TTC549 (cell line): ENCODE data around the gene LRP11.
"Not testable (repeated sequence)": the region's sequence is repeated elsewhere in the genome, so short reads cannot be mapped to it uniquely, and the experiment has no call there.

Source experiments
- FAIRE-seq: peaks from 2 replicates; lab custom pipeline; 2012; peaks lifted over from hg19 to GRCh38; lab: Jason Lieb, UNC

LRP11 gene

DNA sequence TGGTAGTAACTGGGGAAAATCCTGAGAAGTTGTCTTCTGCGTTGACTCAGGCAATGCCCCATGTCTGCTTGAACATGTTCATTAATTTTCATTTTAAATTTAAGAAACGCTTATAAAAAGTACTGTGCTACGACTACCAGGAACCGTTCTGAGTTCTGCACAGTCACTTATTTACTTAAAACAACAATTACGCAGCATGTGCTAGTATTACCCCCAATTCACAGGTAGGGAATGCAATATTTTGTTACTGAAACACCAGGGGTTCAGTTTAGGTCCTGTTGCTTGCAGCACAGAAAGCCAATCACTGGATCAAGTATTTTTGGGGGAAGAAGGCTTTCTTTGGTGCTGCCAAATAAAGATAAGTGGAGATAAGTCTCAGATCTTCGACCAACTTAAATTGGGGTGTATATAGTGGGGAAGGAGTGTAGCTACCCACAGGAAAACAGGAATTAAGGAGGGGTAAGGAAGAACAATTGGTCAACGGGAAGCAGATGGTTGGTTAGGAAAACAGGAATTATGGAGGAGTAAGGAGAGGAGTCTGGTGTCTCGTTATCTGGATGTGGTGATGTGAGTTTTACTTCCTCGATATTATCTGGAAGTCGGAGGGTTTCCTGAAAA, 5.2 kb upstream of the LRP11 start:
- no peak for FAIRE-seq

DNA sequence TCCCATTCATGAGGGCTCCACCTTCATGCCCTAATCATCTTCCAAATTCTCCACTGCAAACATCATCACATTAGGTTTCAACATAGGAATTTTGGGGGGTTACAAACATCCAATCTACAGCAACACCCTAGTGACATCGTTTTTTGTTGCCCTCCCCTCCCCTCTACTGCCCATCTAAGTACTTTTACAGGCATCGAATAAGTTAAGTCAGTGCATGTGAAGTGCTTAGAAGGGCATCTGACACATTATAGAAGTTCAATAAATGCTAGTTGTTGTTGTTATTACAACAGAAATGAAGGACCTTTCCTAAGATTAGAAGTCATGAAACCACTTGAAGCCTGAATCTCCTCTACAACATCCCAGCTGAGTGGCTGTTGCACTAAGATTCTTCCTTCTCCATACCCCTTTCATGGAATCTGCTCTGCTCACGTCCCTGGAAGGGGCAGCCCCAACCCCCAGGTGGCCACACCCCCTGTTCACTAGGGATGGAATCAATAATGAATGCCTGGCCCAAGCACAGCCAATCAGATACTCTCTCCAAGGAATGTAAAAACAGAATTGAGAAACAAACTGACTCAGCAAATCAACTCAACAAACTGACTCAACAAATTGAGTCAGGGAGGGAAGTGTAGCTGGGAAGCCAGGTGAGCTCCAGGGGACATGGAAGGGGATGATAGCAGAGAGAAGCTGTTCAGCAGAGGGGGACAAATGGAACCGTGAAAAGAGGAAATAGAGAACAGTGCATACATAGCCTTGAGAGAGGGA, 3.9 kb upstream of the LRP11 start:
- FAIRE-seq: no peak

DNA sequence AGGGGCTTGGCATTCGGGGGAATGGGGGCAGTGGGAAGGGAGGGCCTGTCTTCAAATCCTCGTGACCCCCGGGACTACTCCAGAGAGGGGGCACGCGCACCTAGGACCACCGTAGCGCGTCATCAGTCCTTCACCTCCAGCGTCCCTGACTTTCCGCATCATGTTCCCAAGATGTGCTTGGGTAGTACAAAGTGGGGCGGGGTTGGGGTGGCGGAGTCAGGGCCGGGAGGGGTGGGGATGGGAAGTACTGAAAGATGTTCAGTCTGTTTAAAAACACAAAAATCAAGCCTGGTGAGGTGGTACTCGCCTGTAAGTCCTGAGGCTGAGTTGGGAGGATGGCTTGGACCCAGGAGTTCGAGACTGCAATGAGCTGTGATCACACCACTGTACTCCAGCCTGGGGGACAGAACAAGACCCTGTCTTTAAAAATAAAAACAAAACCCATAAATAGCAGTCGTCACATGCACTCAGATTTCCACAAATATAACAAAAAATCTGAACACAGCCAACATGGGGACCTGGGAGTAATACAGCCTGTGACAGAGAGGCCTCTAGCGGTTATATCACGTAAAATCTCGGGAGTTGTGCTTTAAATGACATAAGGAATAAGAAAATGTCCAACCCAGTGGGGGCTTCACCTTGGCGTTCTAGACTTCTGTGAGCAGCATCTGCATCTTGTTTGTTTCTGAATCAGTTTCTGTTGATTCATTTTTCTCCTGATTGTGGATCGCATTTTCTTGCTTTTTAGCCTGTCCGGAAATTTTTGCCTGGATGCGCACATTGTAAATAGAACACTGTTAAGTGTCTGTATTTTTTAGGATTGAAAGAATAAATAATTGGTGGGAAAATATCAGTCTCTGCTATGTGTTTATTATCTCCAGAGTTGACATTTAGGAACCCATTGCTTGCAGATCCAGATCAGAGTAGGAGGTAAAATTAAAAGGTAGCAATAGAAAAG, 698 bp upstream of the LRP11 start:
- FAIRE-seq: no peak

DNA sequence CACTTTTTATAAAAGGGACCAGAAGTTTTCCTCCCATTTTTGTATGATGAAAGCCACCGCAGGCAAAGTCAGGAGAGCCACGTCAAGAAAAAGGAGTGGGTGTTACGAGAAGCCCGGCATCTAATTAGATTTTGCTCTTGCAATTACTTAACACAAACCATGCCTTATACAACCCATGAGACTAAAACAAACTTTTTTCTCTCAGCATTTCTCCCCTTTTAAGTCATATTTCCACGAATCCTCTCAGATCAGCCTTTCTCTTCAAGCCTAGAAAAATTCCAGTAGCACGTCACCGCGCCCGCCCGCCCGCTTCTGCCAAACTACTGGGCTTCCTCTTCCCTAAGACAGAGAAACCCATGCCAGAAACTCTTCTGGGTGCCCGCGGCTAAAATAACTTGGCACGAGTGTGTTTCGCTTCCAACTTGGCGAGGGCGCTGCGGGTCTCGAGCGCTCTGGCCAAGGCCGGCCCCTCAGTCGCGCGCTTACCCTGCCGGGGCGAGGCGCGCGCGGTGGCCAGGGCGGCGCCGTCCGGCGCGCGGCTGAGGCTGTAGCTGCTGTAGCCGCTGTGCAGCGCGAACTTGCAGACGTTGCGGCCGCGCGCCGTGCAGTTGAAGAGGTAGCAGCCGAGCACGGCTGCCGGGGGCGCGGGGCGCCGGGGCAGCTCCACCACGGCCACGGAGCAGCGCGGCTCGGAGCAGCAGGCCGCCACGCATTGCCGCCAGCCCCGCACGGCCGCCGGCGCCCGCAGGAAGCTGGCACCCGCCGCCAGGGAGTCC, 1.0 kb downstream of the LRP11 start:
- no peak for FAIRE-seq

DNA sequence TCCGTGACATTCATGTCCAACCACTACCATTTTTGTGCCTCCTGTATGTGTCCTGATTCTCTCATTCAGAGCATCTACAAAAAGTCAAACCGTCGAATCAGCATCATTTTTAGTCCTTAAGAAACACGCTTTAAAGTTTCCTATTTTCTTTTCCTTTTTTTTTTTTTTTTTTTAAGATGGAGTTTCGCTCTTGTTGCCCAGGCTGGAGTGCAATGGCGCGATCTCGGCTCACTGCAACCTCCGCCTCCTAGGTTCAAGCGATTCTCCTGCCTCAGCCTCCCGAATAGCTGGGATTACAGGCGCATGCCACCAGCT, 1.8 kb downstream of the LRP11 start:
- FAIRE-seq: not testable (repeated sequence)

DNA sequence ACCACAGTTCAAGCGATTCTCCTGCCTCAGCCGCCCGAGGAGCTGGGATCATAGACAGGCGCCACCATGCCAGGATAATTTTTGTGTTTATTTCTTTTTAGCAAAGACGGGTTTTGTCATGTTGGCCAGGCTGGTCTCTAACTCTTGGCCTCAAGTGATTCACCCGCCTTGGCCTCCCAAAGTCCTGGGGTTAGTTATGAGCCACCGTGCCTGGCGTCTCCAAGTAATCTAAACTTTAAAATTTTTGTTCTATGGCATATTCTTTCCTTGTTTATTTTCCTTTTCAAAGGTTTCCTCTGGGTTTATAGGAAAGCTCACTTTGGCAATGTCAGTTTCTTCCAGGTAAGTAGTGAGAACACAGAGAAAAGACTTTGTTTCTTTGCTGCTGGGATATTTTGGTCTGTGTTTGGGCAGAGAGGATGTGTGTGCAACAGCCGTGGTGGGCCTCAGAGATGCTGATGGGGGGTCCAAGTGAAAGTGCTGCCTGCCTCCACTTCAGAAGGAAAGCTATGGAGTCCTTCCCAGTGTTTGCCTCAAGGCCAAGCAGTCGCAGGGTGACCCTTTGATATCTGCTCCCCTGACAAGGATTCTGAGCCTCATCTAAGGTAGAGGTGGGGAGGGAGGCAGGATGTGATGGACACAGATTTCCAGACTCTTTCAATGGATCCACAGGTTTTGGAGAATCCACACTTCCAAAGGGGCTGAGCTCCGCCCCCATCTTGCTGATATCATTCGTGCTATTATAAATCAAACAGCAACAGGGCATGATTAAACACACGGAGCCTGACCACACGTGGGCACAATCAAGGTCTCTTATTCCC, 2.3 kb downstream of the LRP11 start:
- no peak for FAIRE-seq

DNA sequence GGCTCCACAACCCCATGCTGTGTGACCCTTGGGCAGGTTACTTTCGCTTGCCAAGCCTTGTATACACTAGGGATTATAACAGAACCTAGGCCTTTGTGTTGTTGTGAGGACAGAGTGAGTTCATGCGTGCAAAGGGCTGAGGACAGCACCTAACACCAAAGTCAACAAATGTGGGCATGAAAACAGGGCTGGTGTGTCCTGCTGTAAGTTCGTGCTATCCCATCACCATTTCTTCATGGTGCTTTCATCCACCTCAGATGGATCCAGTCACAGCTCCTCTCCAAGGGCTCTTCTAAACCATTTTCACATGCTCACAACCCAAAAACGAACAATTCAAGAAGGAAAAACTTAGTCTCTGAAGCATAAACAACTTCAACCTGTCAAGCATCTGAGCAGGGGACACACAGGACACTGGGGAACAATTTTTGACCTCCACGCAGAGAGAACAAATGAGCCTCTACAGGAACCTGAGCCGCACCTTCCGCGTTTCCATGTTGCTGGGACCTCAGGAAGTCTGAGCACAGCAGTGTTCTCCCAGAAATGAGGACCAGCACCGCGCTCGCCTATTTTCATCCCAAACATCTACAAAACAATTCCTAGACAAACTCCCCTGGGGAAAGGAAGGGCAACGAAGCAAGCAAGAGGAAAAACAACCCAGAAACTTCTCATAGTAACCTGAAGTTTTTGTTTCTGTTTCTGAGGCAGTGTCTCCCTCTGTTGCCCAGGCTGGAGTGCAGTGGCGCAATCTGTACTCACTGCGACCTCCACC, 3.1 kb downstream of the LRP11 start:
- no peak for FAIRE-seq

DNA sequence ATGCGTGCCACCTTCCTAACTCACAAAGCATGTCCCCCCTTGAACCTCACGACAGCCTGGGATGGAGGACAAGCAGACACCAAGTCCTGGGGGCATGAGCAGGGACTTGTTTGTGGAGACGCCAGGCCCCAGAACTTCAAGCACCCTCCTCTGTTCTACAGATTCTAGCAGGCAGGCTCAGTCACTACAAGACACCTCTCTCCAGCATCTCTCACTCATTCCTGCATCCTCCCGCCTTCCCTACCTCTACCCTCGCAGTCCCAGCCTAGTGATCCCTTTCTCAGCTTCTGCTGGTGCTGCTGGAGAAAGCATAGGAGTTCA, 3.7 kb downstream of the LRP11 start:
- FAIRE-seq: no peak

DNA sequence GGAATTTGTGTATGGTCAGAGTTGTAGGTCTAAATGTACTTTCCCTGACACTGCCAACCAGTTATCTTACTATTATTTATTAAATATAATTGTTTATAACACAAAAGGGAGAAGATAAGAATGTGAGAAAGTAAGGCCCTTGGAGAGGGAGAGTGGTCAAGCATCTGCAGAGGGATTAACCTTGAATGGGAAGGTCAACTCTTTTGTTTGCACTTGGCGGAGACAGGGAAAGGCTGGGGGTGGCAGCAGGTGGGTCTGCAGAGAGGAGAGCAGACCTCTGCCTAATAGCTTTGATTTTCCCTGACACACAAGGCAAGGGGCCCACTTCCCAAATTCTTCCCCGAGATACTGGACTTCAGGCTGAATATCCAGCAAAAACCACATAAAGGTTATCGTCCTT, 4.2 kb downstream of the LRP11 start:
- no peak for FAIRE-seq

DNA sequence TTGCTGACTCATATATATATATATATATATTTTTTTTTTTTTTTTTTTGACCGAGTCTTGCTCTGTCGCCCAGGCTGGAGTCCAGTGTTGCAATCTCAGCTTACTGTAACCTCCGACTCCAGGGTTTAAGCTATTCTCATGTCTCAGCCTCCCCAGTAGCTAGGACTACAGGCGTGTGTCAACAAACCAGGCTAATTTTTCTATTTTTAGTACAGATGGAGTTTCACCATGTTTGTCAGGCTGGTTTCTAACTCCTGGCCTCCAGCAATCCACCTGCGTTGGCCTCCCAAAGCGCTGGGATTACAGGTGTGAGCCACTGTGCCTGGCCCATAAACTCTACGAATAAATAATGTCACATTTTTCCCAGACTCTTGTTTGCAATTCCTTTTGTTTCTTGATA, 4.8 kb downstream of the LRP11 start:
- FAIRE-seq: no peak

DNA sequence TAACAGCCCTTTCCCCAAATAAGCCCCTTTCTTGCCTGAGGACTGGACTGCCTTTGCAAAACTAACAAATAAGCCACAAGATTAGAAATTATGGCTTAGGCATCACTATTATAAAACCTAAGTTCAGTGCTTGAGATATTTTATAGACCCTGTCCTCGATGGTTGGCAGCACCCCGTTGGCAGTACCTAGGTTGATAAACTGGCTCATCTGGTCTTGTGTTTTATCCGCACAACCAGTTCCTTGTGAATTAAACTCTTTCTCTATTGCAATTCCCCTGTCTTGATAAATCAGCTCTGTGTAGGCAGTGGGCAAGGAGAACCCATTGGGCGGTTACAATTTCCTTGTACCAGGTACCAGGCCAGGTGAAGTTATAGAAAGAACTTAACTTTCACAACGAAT, 6.6 kb downstream of the LRP11 start:
- FAIRE-seq: no peak

DNA sequence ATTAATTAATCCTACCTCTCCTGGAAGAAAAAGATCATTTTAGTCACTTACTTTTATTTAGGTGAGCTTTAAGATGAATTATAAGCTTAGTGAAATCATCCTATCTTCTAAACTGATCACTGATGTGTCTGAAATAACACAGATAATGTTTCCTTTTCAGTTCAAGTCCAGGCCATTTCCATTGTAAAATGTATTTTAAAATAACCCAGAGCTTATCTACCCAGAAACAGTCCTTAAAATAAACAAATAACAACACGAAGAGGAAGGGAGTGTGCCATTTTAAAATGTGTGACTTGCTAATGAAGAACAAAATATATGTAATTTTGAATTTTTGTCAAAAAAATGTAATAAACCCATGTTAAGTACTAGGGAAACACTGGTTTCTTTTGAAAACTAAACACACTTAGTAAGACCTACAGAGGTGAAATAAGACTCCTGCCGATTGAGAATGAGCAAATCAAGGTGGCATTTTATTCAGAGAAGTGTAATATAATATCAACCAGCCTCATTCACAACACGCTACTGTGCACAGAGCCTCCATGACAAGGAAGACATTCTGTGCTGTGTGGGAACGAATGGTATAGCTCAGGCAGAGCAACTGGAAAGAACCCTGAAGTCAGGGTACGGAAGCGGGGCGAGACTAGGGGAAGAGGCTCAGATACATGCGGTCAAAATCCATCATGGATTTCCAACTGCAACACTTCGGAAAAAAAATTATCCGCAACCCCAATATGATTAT, 7.7 kb downstream of the LRP11 start:
- no peak for FAIRE-seq

DNA sequence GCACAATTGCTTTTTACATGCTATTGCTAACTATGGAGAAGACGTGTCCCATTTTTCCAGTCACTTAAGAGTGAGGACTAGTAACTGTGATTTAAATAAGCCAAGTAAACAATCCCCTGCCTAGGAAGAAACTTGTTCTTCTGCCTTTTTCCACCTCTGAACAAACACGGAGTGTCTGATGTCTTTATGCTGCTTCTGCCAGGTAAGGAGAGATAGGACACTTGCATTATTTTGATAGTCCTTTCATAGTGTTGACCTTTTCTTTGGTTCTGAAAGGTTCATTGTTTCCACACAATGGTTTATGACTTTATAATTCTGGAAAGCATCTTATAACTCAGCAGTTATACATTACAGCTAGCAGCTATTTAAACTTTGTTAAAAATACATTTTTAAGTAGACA, 8.4 kb downstream of the LRP11 start:
- no peak for FAIRE-seq

DNA sequence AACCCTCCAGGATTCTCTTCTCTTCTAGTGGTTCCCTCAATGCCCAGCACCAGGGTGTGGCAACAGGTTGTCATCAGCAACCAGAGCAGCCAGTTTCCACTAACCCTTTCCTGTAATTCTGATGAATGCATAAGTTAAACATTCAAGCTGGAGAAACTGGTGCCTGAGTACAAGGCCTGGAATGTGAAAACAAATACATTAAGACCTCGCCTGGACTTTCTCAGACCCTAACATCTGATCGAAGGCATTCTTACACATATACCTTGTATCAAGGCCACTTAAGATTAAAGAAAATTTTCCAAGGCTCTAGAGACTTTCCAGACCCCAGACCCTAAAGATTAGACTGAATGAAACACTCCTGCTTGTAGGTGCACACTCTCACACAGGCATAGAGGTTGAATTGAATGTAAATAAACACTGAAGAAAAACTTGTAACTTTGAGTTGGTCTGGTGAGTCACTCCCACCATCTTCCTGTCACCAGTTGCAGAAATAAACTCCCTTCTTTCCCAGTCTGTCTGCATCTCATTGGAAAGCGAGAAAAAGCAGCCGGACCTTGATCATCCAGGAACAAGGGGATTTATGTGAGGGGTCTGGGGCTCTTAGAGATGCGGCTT, 9.0 kb downstream of the LRP11 start:
- no peak for FAIRE-seq

DNA sequence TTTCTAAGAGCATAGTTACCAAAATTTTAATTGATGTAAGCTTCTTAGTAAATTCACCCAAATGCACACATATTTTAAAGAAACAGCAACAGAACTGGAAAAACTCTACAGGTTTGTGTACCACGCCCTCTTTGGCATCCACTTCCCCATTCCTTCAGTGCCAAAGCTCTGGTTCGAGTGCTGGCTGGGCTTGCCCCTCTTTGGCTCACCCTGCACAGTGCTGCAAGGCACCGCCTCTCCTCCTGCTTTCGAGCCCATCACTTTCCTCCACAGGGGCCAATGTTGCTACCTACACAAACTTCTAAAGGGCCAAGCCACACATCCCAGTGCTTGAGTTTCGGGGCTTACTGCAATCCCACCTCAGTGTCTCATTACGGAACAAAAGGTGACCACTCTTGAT, 9.6 kb downstream of the LRP11 start:
- no peak for FAIRE-seq

DNA sequence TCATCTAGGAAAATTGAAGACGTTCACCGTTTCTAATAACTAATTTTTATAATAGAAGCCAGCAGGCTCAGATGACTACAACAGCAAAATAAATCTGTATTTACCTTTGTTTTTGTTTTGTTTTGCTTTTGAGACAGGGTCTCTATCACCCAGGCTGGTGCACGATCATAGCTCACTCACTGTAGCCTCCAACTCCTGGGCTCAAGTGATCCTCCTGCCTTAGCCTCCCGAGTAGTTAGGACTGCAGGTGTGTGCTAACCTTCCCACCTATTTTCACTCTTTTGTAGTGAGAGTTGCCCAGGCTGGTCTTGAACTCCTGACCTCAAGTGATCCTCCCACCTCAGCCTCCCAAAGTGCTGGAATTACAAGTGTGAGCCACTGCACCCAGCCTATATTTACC, 10.1 kb downstream of the LRP11 start:
- FAIRE-seq: not testable (repeated sequence)

DNA sequence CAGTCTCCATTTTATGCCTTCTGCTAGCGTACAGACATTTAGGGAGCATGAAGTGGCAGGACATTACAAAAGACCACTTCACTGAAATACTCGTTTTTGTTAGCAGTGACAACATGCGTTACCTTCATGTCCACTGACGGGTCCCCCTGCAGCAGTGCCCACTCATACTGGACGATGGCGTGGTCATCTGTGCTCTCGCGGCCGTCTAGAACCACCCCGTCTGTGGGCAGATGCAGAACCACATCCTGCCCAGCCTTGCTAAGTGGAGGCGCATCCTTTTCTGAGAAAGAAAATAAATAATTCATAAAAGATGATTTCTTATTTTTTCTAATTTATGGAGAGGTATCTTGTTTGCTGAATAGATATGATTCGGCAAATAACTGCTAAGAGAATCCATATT, 11.3 kb downstream of the LRP11 start:
- FAIRE-seq: no peak

DNA sequence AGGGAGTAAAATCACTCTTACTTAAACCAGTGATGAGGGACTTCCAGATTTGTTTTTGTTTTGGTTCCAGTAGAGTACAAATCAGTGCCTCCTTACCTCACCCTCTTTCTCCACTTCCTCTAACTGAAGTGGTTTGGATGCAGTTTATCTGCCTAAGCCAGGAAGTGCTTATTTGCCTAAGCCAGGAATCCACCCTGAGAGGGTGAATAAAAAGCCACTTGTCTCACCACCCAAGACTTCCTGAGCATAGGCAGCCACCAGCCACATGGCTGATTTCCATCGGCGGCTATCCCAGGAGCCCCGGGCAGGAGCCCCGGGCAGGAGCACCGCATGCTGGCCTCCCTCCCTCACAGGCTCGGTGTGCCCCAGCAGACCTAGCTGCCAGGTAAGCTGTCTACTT, 12.0 kb downstream of the LRP11 start:
- no peak for FAIRE-seq

DNA sequence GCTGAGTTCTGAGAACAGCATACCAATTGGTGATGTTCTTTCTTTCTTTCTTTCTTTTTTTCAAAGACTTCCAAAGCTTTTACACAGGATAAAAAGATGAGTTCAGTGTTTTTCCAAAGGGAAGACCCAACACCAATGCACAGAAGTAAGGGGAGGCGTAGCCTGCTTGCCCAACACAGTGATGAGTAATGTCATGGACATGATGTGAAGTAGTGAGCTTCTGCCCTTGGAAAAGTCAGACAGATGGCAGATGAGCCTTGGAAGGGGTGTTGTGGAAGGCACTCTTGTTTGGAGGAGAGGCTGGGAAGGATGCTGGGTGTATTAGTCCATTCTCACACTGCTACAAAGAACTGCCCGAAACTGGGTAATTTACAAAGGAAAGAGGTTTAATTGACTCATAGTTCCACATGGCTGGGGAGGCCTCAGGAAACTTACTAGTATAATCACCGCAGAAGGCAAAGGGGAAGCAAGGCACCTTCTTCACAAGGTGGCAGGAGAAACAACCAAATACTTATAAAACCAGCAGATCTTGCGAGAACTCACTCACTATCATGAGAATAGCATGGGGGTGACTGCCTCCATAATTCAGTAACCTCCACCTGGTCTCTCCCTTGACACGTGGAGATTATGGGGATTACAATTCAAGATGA, 12.6 kb downstream of the LRP11 start:
- no peak for FAIRE-seq
